Right atrium auricular region (tissue), 2 donors: ENCODE measurements around the gene MTHFD2L. TPM values are rescaled to one million over a fixed set of nuclear protein-coding genes. Genes with fewer than 3 reads are reported as not detected.

Source experiments
- DNase-seq: peaks from one replicate; pipeline ENCODE4 v3.0.0-alpha.2; 2019; ENCODE audit warnings: low spot score
- H3K27ac ChIP-seq, 2 donors: fragments of 200-600 bp; sonication (generic); 1 replicate in 1 of 2; 2 replicates in 1 of 2; pipeline ENCODE4 v1.5.1; 2016 to 2019
- H3K27me3 ChIP-seq, 2 donors: fragments of 200-600 bp; sonication (generic); one replicate each; pipeline versions ENCODE4 v1.5.1 to v1.6.0; 2017 to 2019
- H3K36me3 ChIP-seq: fragments of 200-600 bp; sonication (generic); one replicate; pipeline ENCODE4 v1.5.1; 2016
- H3K4me1 ChIP-seq, 2 donors: fragments of 200-600 bp; sonication (generic); one replicate each; pipeline versions ENCODE4 v1.5.1 to v1.6.0; 2017 to 2019
- H3K4me3 ChIP-seq, 2 donors: fragments of 200-600 bp; sonication (generic); 1 replicate in 1 of 2; 2 replicates in 1 of 2; pipeline ENCODE4 v1.5.1; 2017 to 2019; ENCODE audit warnings: mild to moderate bottlenecking in 1 of 2, moderate library complexity in 1 of 2
- H3K9me3 ChIP-seq, 2 donors: fragments of 200-600 bp; sonication (generic); one replicate each; pipeline ENCODE4 v1.5.1; 2019
- total RNA-seq, 2 donors: library from RNA; depleted of rRNA; stranded (reverse); fragments of >200 nt; gene quantifications; one replicate each; pipeline ENCODE4 v1.1.0, GENCODE V29; 2016
- TF ChIP-seq, protein P1 (sequence below), 2 donors: fragments of 200-600 bp; sonication (generic); IDR thresholded peaks; one replicate each; pipeline ENCODE4 v1.5.1; 2019; ENCODE audit warnings: antibody characterized with exemption in 2 of 2

MTHFD2L gene
- total RNA-seq, 2 donors from 2014 or later: 8.3 to 11.5 TPM

DNA sequence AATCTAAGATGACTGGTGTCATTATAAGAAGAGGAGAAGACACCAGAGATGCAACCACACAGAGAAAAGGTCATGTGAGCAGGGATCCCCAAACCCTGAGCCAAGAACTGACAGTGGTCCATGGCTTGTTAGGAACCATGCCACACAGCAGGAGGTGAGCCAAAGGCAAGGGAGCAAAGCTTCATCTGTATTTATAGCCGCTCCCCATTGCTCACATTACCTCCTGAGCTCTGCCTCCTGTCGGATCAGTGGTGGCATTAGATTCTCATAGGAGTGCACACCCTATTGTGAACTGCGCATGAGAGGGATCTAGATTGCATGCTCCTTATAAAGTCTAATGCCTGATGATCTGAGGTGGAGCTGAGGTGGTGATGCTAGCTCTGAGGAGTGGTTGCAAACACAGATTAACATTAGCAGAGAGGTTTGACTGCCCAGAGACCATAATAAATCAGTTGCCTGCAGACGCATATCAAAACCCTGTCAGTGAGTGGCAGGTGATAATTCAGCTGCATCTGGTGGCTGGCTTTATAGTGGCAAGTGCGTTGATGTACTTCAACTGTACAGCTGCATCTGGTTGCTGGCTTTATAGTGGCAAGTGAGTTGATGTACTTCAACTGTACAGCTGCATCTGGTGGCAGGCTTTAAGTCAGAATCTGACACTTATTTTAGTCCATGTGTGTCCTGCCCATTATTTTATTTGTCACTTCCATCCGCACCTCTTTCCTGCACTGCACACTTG lies 39.1 kb upstream of the MTHFD2L start:
- Histone ChIP-seq H3K27ac (no peak overlapping the region), H3K4me1 (peaks cover 0 to 17% of the 10 kb centered on the region in 2 donors), H3K4me3 (no peak overlapping the region), H3K9me3 (no peaks in the 10 kb centered on the region), H3K36me3 (no peaks in the 10 kb centered on the region), H3K27me3 (no peaks in the 10 kb centered on the region)
- DNase-seq: no peak
- TF ChIP-seq, protein P1, sequence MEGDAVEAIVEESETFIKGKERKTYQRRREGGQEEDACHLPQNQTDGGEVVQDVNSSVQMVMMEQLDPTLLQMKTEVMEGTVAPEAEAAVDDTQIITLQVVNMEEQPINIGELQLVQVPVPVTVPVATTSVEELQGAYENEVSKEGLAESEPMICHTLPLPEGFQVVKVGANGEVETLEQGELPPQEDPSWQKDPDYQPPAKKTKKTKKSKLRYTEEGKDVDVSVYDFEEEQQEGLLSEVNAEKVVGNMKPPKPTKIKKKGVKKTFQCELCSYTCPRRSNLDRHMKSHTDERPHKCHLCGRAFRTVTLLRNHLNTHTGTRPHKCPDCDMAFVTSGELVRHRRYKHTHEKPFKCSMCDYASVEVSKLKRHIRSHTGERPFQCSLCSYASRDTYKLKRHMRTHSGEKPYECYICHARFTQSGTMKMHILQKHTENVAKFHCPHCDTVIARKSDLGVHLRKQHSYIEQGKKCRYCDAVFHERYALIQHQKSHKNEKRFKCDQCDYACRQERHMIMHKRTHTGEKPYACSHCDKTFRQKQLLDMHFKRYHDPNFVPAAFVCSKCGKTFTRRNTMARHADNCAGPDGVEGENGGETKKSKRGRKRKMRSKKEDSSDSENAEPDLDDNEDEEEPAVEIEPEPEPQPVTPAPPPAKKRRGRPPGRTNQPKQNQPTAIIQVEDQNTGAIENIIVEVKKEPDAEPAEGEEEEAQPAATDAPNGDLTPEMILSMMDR (IDR thresholded peaks at IDR 0.05): no peak

DNA sequence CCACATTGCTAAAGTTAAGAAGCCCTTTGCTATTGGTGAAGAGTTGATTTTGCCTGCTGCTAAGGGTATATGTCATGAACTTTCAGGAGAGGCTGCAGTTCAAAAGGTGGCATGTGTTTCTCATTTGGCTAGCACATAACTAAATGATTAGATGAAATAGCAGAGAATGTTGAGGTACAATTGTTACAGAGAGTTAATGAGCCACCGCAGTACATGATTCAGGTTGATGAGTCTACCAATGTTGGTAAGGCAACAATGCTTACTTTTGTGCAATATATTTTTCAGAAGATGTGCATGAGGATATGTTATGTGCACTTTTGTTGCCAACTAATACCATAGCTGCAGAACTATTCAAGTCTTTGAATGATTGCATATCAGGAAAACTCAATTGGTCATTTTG lies 37.8 kb upstream of the MTHFD2L start:
- Histone ChIP-seq H3K4me1 (peaks cover 0 to 17% of the 10 kb centered on the region in 2 donors), H3K36me3 (no peaks in the 10 kb centered on the region), H3K27me3 (no peaks in the 10 kb centered on the region), H3K27ac (no peak overlapping the region), H3K4me3 (no peak overlapping the region), H3K9me3 (no peaks in the 10 kb centered on the region)
- DNase-seq: no peak
- TF ChIP-seq, protein P1 (IDR thresholded peaks at IDR 0.05): no peak

DNA sequence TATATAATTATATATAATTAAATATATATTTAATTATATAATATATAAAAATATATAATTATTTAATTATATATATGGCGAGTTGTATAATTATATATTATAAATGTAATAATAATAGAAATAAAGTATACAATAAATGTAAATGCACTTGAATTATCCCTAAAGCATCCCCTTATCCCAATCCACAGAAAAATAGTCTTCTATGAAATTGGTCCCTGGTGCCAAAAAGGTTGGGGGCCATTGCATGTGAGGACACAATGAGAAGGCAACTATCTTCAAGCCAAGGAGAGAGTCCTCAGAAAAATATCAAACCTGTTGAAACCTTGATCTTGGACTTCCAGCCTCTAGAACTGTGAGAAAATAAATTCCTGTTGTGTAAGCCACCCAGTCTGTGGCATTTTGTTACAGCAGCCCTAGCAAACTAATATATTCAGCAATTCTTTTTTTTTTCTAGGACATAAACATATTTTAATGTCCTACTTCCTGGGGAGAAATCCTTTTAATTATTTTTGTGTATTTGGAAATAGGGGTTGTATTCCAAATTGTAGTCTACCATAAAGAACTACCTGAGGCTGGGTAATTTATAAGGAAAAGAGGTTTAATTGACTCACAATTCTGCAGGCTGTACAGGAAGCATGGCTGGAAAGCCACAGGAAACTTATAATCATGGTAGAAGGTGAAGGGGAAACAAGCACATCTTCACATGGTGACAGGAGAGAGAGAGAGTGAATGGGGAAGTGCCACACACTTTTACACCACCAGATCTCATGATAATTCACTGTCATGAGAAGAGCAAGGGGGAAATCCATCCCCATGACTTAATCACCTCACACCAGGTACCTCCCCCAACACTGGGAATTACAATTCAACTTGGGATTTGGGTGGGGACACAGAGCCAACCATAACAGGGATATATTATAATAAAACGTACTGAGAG lies 36.0 kb upstream of the MTHFD2L start:
- Histone ChIP-seq H3K36me3 (no peaks in the 10 kb centered on the region), H3K4me3 (no peak overlapping the region), H3K9me3 (no peaks in the 10 kb centered on the region), H3K27me3 (no peaks in the 10 kb centered on the region), H3K27ac (no peak overlapping the region), H3K4me1 (peaks cover 0 to 10% of the 10 kb centered on the region in 2 donors)
- no peak for DNase-seq
- TF ChIP-seq, protein P1 (IDR thresholded peaks at IDR 0.05): no peak

DNA sequence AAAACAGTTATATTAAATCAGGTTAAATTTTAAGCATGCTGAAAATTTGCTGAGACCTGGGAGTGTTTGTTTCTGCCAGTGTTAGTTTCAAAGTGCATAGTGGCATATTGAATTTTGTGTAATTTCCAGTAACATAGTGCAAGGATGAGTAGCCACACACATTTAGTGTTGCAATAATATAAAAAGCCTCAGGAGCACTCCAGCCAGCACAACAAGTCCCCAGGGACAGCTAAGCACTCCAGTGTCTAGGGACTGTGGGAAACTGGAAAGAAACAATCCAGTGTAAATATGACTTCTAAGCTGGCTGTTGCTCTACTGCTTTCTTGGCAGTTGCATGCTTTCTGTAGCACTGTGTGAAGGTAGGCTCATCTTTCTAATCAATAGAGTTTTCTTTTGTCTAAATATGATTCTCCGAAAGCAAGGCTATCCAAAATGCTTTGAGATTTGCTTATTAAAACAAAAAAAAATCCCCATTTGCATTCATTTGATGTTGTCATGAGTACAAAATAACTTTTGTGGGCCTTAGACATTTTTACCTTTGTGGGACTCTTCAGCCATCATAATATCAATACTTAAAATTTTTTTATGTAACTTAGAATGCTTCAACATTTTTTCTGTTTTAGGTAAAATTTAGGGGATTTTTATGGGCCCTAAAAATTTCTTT lies 34.7 kb upstream of the MTHFD2L start:
- H3K4me3 ChIP-seq: no peak overlapping the region
- TF ChIP-seq, protein P1 (IDR thresholded peaks at IDR 0.05): no peak
- H3K27me3 ChIP-seq: no peaks in the 10 kb centered on the region
- H3K4me1 ChIP-seq: no peaks in the 10 kb centered on the region
- DNase-seq: no peak
- H3K27ac ChIP-seq: no peak overlapping the region
- H3K9me3 ChIP-seq: no peaks in the 10 kb centered on the region
- no peaks in the 10 kb centered on the region for H3K36me3 ChIP-seq

DNA sequence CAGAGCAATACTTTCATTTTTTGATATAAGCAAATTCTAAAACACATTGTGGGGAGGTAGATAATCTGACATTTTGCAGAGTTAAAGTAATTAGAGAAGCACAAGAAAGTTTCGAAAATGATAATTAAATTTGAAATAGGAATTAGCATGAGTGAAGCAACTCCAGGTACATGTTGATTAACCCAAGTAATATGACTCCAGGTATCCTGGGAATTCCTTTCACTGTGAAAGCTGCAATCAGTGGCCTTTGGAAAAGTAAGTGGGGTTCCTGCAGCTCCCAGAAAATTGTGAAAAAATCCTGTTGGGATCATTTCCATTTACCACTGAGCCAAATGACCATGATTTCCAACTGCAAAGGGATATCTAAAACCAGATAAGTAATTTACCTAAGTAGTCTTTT lies 32.9 kb upstream of the MTHFD2L start:
- Histone ChIP-seq H3K27me3 (no peaks in the 10 kb centered on the region), H3K4me1 (no peaks in the 10 kb centered on the region), H3K36me3 (no peaks in the 10 kb centered on the region), H3K4me3 (no peak overlapping the region), H3K27ac (no peak overlapping the region), H3K9me3 (no peaks in the 10 kb centered on the region)
- TF ChIP-seq, protein P1 (IDR thresholded peaks at IDR 0.05): no peak
- no peak for DNase-seq
